A549 (cell line): ENCODE measurements around the gene BMP7.

Experiments
- CBX2 ChIP-seq: fragments of 200-600 bp; sonication (generic); IDR thresholded peaks from 2 replicates; pipeline ENCODE4 v1.6.1; 2016; ENCODE audit warnings: low read depth, mild to moderate bottlenecking, borderline replicate concordance
- CHD2 ChIP-seq: fragments of 150-350 bp; IDR thresholded peaks from 2 replicates; pipeline ENCODE4 v1.6.1; 2014; ENCODE audit warnings: low read length; ENCODE audit not compliant: partially characterized antibody
- CTCF ChIP-seq: fragments of >200 bp; sonication (Bioruptor Twin); formaldehyde crosslinking; IDR thresholded peaks from 3 replicates; pipeline ENCODE4 v1.5.1; 2016
- EP300 ChIP-seq, 2 experiments: fragments of >200 bp; sonication (Bioruptor Twin); formaldehyde crosslinking; IDR thresholded peaks; 2 replicates in 1 of 2; 3 replicates in 1 of 2; pipeline ENCODE4 v1.6.1; 2016 to 2017
- GATA3 ChIP-seq: IDR thresholded peaks from 2 replicates; pipeline ENCODE4 v1.6.1; 2012; ENCODE audit warnings: borderline replicate concordance
- HEYL ChIP-seq: fragments of 250-450 bp; sonication (Bioruptor Pico); IDR thresholded peaks from 2 replicates; pipeline ENCODE4 v1.8.0; 2021; ENCODE audit warnings: mild to moderate bottlenecking, moderate library complexity
- HMGXB4 ChIP-seq: fragments of 250-450 bp; sonication (Bioruptor Pico); IDR thresholded peaks from 2 replicates; pipeline ENCODE4 v1.5.0; 2021; ENCODE audit warnings: mild to moderate bottlenecking, moderate library complexity, borderline replicate concordance
- JUNB ChIP-seq: fragments of >200 bp; sonication (Bioruptor Twin); formaldehyde crosslinking; IDR thresholded peaks from 2 replicates; pipeline ENCODE4 v1.6.1; 2016
- MYC ChIP-seq: IDR thresholded peaks from 2 replicates; pipeline ENCODE4 v1.6.1; 2012; ENCODE audit warnings: mild to moderate bottlenecking, inconsistent platforms, low read length, improper control_type of control experiment, borderline replicate concordance
- NR3C1 ChIP-seq: fragments of >200 bp; sonication (Bioruptor Twin); formaldehyde crosslinking; IDR thresholded peaks from 3 replicates; pipeline ENCODE4 v1.6.1; 2017
- RFX5 ChIP-seq: fragments of 450-650 bp; IDR thresholded peaks from 2 replicates; pipeline ENCODE4 v1.7.1; 2014; ENCODE audit warnings: antibody characterized with exemption, mild to moderate bottlenecking, moderate library complexity
- RNF2 ChIP-seq: fragments of 200-600 bp; sonication (generic); IDR thresholded peaks from 2 replicates; pipeline ENCODE4 v1.6.1; 2016; ENCODE audit warnings: low read depth, mild to moderate bottlenecking, antibody characterized with exemption, moderate library complexity, borderline replicate concordance
- USF2 ChIP-seq: fragments of 450-650 bp; IDR thresholded peaks from 2 replicates; pipeline ENCODE4 v1.6.1; 2014; ENCODE audit warnings: antibody characterized with exemption
- ZSCAN20 ChIP-seq: fragments of 250-450 bp; sonication (Bioruptor Pico); IDR thresholded peaks from 2 replicates; pipeline ENCODE4 v1.8.0; 2022; ENCODE audit warnings: mild to moderate bottlenecking, moderate library complexity

GRCh38 chr20:57216669-57217068, 49.8 kb downstream of the BMP7 start:
- no peak for TF ChIP-seq EP300 (IDR thresholded peaks at IDR 0.05)
- TF ChIP-seq CTCF = no peak
- TF ChIP-seq HMGXB4 (CRISPR knock-in tag) = no peak
- no peak for TF ChIP-seq USF2
- no peak for TF ChIP-seq RNF2
- TF ChIP-seq JUNB = no peak
- no peak for TF ChIP-seq HEYL (CRISPR knock-in tag)
- no peak for TF ChIP-seq GATA3
- TF ChIP-seq CHD2 = no peak
- no peak for TF ChIP-seq NR3C1
- no peak for TF ChIP-seq CBX2
- no peak for TF ChIP-seq MYC
- TF ChIP-seq ZSCAN20 (CRISPR knock-in tag) = no peak
- TF ChIP-seq RFX5 = no peak
